Neural progenitor cell (in vitro differentiated cells): ENCODE results near the gene HOXC5. TPM values are rescaled to one million over a fixed set of nuclear protein-coding genes. Genes with fewer than 3 reads are reported as not detected.

Source experiments
- DNase-seq: peaks from one replicate; pipeline ENCODE4 v3.0.0-alpha.2; 2016; ENCODE audit warnings: low spot score
- H2AFZ ChIP-seq: fragments of 200-600 bp; sonication (generic); replicated peaks from 2 replicates; pipeline ENCODE4 v1.6.1; 2016; ENCODE audit warnings: antibody characterized with exemption
- H3F3A ChIP-seq: fragments of 200-600 bp; sonication (generic); 2 replicates; pipeline ENCODE4 v1.6.1; 2016; ENCODE audit warnings: antibody characterized with exemption, low read depth
- H3K27ac ChIP-seq: fragments of 200-600 bp; sonication (generic); 2 replicates; pipeline ENCODE4 v1.5.1; 2016; ENCODE audit warnings: mild to moderate bottlenecking
- H3K27me3 ChIP-seq: fragments of 200-600 bp; sonication (generic); 2 replicates; pipeline ENCODE4 v1.6.1; 2016; ENCODE audit warnings: mild to moderate bottlenecking, moderate library complexity
- H3K36me3 ChIP-seq: fragments of 200-600 bp; sonication (generic); 2 replicates; pipeline ENCODE4 v1.5.1; 2016
- H3K4me1 ChIP-seq: fragments of 200-600 bp; sonication (generic); 2 replicates; pipeline ENCODE4 v1.6.1; 2016; ENCODE audit warnings: mixed run types
- H3K4me2 ChIP-seq: fragments of 200-600 bp; sonication (generic); 2 replicates; pipeline ENCODE4 v1.6.1; 2016
- H3K4me3 ChIP-seq: fragments of 200-600 bp; sonication (generic); 2 replicates; pipeline ENCODE4 v1.5.1; 2016
- H3K79me2 ChIP-seq: fragments of 200-600 bp; sonication (generic); 2 replicates; pipeline ENCODE4 v1.6.1; 2016; ENCODE audit warnings: low read depth
- H3K9ac ChIP-seq: fragments of 200-600 bp; sonication (generic); 2 replicates; pipeline ENCODE4 v1.6.1; 2016
- H3K9me3 ChIP-seq: fragments of 200-600 bp; sonication (generic); 2 replicates; pipeline ENCODE4 v1.5.1; 2016; ENCODE audit warnings: low read depth
- H4K20me1 ChIP-seq: fragments of 200-600 bp; sonication (generic); 2 replicates; pipeline ENCODE4 v1.6.1; 2016; ENCODE audit warnings: low read depth
- H3K27ac Mint-ChIP-seq: 3 replicates; pipeline ENCODE4 v1.8.0; 2021; ENCODE audit warnings: mixed read lengths
- H3K27me3 Mint-ChIP-seq: 2 replicates; pipeline ENCODE4 v1.8.0; 2022; ENCODE audit warnings: low read depth, mild to moderate bottlenecking, inconsistent platforms, moderate library complexity, mixed read lengths; ENCODE audit not compliant: insufficient read depth
- H3K36me3 Mint-ChIP-seq: 3 replicates; pipeline ENCODE4 v1.8.0; 2021; ENCODE audit warnings: mixed read lengths
- H3K4me1 Mint-ChIP-seq: 3 replicates; pipeline ENCODE4 v1.8.0; 2021; ENCODE audit warnings: mixed read lengths
- H3K4me3 Mint-ChIP-seq: 3 replicates; pipeline ENCODE4 v1.8.0; 2021; ENCODE audit warnings: mild to moderate bottlenecking, moderate library complexity, mixed read lengths
- H3K9me3 Mint-ChIP-seq: 3 replicates; pipeline ENCODE4 v1.8.0; 2020; ENCODE audit warnings: mixed read lengths
- CTCF ChIP-seq: fragments of 200-600 bp; sonication (generic); IDR thresholded peaks from 2 replicates; pipeline ENCODE4 v1.5.1; 2017; ENCODE audit warnings: antibody characterized with exemption, mild to moderate bottlenecking
- EZH2 ChIP-seq: fragments of 200-600 bp; sonication (generic); IDR thresholded peaks from 2 replicates; pipeline ENCODE4 v1.6.1; 2017; ENCODE audit warnings: antibody characterized with exemption, mild to moderate bottlenecking, moderate library complexity
- EZH2phosphoT487 ChIP-seq: fragments of 200-600 bp; sonication (generic); IDR thresholded peaks from 2 replicates; pipeline ENCODE4 v1.6.1; 2017; ENCODE audit warnings: antibody characterized with exemption
- total RNA-seq: library from RNA; depleted of rRNA; stranded (reverse); fragments of >200 nt; gene quantifications from 2 replicates; pipeline ENCODE4 v1.2.3, GENCODE V29; 2015; ENCODE audit warnings: low replicate concordance

HOXC5 gene
- total RNA-seq, 1 donor from 2014 or later = not detected

DNA sequence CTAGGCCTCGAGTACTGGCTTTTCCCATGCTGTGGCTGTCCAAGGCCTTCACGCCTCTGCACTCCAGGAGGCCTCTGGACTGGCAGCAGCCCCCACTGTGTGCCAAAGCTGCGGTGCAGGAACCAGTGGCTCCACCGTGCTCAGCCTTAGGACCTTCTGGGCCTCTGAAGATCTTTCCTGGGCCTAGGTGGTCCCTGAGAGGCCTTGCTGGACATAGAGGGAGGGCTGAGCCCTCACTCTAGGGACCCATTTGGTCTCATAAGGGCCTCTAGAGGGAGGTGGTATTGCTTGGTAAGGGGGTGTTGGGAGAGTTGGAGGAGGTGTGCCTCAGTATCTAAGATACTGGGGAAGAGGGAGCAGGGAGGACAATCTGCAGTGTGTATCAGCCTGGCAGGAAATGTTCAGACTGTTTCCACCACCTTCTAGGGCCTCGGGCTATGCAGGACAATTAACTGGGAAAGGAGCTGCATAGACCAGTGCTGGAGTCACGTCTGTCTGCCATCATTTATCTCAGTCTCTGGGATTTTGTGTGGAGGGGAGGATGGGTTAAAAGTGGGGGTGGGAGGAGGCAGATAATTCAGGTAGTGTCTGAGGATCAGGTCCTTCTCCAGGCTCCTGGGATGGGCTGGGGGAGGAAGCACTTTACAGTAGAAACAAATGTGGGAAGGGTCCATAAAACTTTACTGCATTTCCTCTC is 2.9 kb downstream of the HOXC5 start:
- Histone ChIP-seq H3K9ac (no peak overlapping the region), H4K20me1 (peaks cover 63% of the 10 kb centered on the region), H3K9me3 (no peaks in the 10 kb centered on the region), H3K4me3 (no peak overlapping the region), H3K36me3 (no peaks in the 10 kb centered on the region), H2AFZ (no peak overlapping the region), H3F3A (no peaks in the 10 kb centered on the region), H3K27me3 (peaks cover 100% of the 10 kb centered on the region), H3K4me2 (no peak overlapping the region), H3K27ac (no peak overlapping the region), H3K4me1 (no peaks in the 10 kb centered on the region), H3K79me2 (no peaks in the 10 kb centered on the region)
- Mint-ChIP-seq H3K4me1 (no peaks in the 10 kb centered on the region), H3K9me3 (peaks cover 15% of the 10 kb centered on the region), H3K27ac (peak overlapping the region; percentile 29), H3K36me3 (no peaks in the 10 kb centered on the region), H3K4me3 (no peak overlapping the region), H3K27me3 (peaks cover 88% of the 10 kb centered on the region)
- TF ChIP-seq EZH2 (no peak), EZH2phosphoT487 (no peak)
- no peak for DNase-seq

DNA sequence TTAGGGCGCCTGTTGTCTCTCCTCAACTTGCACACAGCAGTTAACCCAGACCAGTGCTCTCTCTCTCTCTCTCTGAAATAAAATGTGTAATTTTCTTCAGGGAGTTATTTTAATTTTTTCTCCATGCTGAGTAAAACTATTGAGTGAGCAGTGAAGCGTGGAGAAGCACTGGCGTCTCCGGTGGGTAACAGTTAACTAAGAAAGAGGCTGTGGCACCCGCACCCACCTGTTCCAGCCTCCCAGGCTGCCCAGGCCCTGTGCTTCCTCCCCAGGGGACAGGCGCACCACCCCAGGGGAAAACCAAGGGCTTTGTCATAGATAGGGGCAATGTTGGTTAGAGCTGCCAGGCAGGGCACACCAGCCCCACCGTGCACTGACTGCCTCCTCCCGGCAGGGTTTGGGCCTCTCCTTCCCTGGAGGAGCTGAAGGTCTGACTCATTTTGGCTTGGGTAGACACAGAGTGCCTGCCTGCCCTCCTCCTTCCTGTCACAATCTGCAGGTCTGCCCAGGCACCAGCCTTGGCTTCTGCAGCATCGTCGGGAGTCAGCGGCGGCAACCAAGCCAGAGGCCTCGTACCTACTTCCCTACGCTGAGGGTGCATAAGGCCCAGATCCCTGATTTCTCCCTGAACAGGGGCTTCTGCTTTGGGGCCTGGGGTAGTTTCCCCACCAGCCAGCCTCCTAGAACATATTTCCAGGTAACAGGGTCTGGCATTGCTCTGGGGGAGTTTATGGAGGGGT is 3.9 kb downstream of the HOXC5 start:
- peaks cover 54% of the 10 kb centered on the region for H4K20me1 ChIP-seq
- H3K27ac ChIP-seq = no peak overlapping the region
- peaks cover 15% of the 10 kb centered on the region for H3K9me3 Mint-ChIP-seq
- no peak for DNase-seq
- H3K36me3 ChIP-seq = no peaks in the 10 kb centered on the region
- H3K79me2 ChIP-seq = no peaks in the 10 kb centered on the region
- H3K27ac Mint-ChIP-seq = no peak overlapping the region
- no peaks in the 10 kb centered on the region for H3K4me1 ChIP-seq
- H3K9ac ChIP-seq = no peak overlapping the region
- no peak overlapping the region for H3K4me3 ChIP-seq
- H3K27me3 Mint-ChIP-seq = peaks cover 89% of the 10 kb centered on the region
- H3K4me3 Mint-ChIP-seq = no peak overlapping the region
- no peak overlapping the region for H3K4me2 ChIP-seq
- no peaks in the 10 kb centered on the region for H3K36me3 Mint-ChIP-seq
- no peaks in the 10 kb centered on the region for H3K9me3 ChIP-seq
- H3F3A ChIP-seq = no peaks in the 10 kb centered on the region
- H3K4me1 Mint-ChIP-seq = no peaks in the 10 kb centered on the region
- TF ChIP-seq EZH2phosphoT487 (peak; percentile 77), CTCF (no peak), EZH2 (peak; percentile 23)
- peaks cover 100% of the 10 kb centered on the region for H3K27me3 ChIP-seq
- H2AFZ ChIP-seq = no peak overlapping the region

GRCh38 chr12:54037360-54038283 is 4.8 kb downstream of the HOXC5 start:
- TF ChIP-seq CTCF (no peak), EZH2phosphoT487 (peak; percentile 67)
- Mint-ChIP-seq H3K4me1 (no peaks in the 10 kb centered on the region), H3K27ac (no peak overlapping the region), H3K9me3 (peaks cover 12% of the 10 kb centered on the region), H3K27me3 (peaks cover 89% of the 10 kb centered on the region), H3K36me3 (no peaks in the 10 kb centered on the region), H3K4me3 (no peak overlapping the region)
- Histone ChIP-seq H4K20me1 (peaks cover 52% of the 10 kb centered on the region), H3K36me3 (no peaks in the 10 kb centered on the region), H3K4me3 (no peak overlapping the region), H2AFZ (no peak overlapping the region), H3K9ac (no peak overlapping the region), H3K27ac (no peak overlapping the region), H3K4me2 (no peak overlapping the region), H3K9me3 (no peaks in the 10 kb centered on the region), H3F3A (no peaks in the 10 kb centered on the region), H3K27me3 (peaks cover 100% of the 10 kb centered on the region), H3K79me2 (no peaks in the 10 kb centered on the region), H3K4me1 (no peaks in the 10 kb centered on the region)
- DNase-seq = no peak
